GM12872 (cell line): ENCODE measurements around the gene HOXD13.

Experiments used
- CTCF ChIP-seq: IDR thresholded peaks from 3 replicates; pipeline ENCODE4 v1.5.1; 2011; ENCODE audit warnings: low read depth, mild to moderate bottlenecking, low read length, moderate library complexity; ENCODE audit not compliant: insufficient read depth

The HOXD13 gene

DNA sequence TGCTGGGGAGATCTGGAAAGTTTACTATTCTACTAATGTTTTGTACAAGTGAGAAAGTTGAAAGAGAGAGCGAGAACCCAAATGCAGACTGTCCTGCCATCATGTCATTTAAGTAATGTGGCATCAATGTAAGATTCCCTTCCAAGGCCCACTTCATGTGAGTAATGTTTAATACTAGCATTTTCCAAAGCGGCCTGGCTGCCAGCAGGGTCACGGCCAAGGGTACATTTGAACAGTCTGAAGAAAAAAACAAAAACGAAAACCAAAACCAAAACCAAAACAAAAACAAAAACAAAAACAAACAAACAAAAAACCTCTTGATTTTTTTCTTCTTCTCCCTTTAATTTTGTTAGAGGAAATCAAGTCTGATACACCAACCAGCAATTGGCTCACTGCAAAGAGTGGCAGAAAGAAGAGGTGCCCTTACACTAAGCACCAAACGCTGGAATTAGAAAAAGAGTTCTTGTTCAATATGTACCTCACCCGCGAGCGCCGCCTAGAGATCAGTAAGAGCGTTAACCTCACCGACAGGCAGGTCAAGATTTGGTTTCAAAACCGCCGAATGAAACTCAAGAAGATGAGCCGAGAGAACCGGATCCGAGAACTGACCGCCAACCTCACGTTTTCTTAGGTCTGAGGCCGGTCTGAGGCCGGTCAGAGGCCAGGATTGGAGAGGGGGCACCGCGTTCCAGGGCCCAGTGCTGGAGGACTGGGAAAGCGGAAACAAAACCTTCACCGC, 26.2 kb downstream of the HOXD13 start:
- TF ChIP-seq CTCF, result peak; percentile 67

DNA sequence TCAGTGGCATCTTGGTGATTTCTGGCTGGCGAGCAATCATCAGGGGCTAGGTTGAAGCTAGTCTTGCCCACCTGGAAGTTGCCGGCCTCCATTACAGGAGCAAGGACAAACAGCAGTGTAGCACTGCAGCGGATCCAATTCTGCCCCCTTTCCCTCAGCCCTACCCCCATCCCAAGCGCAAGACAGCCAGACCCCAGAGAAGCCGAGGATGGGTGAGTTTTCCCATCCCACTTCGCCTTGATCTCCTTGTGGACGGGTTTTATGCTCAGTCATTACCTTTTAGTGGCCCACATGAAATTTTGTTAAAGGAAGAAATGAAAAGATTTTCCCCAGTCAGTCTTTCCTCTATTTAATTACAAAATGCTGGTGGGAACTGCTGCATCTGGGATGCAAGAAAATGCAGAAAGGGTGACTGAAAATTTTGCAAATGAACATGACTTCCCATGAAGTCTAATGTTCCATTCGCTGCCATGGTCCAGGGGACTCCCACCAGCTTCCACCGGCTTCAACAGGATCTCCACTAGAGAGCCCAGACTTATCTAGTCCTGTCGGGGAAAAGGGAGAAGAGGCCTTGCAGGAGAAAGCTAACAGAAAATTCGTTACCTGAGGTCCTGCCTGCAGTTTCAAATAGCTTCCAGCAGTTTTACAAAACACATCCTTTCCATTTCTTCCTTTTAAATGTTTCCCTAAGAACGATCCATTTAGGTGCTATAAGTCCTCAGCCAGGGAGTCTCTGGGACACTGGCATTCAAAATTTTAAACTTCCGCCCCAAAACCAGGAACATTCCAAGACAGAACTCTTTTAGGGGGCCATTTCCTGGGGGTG, 28.1 kb downstream of the HOXD13 start:
- no peak for TF ChIP-seq CTCF

DNA sequence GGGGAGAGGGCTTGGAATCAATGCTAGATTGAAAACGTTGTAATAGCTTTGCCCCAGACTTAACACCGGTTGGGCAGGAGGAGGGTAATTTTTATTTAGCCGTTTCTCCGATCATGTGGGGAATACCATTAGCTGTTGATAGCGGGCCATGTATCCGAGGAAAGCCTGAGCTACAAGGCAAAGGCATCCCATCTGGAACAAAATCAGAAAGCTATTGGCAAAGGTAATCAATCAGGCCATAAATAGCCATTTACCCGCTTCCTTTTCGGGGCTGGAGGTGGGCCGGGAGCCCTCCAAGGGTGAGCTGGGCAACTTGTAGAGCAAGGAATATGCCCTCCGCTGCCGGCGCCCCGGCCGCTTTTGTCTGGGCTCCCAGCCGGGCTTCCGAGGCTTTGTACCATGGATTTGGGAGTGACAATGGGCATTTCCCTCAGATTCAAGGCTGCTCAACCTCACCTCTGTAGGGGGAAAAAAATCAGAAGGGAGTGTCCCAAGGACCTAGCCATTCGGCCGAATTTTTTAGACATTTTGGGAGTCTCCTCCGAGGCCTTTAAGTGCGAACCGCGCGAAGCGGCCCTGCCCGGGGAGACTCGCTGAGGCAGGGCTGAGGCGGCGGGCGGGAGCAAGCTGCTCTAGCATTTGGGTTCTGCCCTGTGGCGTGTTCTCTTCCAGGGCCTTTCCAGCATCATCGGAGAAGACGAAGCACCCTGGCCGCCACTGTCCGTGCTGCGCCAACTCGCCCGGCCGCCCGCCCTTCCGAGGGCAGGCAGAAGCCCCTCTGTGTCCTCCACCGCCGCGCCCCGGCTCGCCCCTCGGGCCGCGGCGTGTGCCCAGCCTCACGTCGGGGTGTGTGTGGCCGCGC, 28.9 kb downstream of the HOXD13 start:
- TF ChIP-seq CTCF, result no peak

GRCh38 chr2:176122052-176122682, 29.6 kb downstream of the HOXD13 start:
- no peak for TF ChIP-seq CTCF

- no peak for TF ChIP-seq CTCF
These were observed 30.3 kb downstream of the HOXD13 start, which contains the start of gene HOXD9 for GRCh38 chr2:176122683-176123410. TSS of gene HOXD9 (plus strand) at chr2:176122719. CDS start at chr2:176122769, 50 bp downstream.

DNA sequence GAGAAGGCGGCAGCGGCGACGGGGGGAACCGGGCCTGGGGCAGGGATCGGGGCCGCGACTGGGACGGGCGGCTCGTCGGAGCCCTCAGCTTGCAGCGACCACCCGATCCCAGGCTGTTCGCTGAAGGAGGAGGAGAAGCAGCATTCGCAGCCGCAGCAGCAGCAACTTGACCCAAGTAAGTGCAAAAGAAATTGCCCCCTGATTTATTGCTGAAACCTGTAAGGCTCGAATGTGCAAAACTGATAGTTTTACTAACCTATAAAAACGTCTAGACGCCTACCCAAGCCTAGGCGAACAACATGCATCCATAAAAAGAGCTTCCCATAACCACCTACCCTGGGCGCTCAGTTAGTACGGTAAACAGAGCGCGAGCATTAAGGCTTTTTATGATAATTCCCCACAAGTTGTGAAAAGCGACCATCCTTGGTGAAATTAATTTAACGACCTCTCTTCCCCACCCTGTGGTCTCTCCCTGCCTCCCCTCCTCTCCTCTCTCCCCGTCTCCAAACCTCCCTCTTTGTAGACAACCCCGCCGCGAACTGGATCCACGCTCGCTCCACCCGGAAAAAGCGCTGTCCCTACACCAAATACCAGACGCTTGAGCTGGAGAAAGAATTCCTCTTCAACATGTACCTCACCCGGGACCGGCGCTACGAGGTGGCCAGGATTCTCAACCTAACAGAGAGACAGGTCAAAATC, 31.0 kb downstream of the HOXD13 start:
- TF ChIP-seq CTCF, result no peak
